CD8-positive, alpha-beta memory T cell (primary cell): Measurements from ENCODE around the gene PPARA. TPM values are rescaled to one million over a fixed set of nuclear protein-coding genes. Genes with fewer than 3 reads are reported as not detected.

Experiments used
- CTCF ChIA-PET: fragments of 350-600 bp; sonication (Branson Sonifier 250); formaldehyde crosslinking; loops from one replicate; lab custom pipeline; 2021; ENCODE audit warnings: antibody characterized with exemption; lab: Charles Lee
- POLR2A ChIA-PET: fragments of 350-600 bp; sonication (Branson Sonifier 250); formaldehyde crosslinking; loops from one replicate; lab custom pipeline; 2021; ENCODE audit warnings: antibody characterized with exemption; lab: Charles Lee
- DNase-seq, 5 donors: peaks; one replicate each; pipeline versions ENCODE4 v3.0.0 to v3.0.0-alpha.2; 2020 to 2022; ENCODE audit warnings: mixed read lengths in 1 of 5
- H3K27ac ChIP-seq: one replicate; pipeline ENCODE4 v1.7.0; 2013; ENCODE audit warnings: low read depth, mild to moderate bottlenecking, low read length, moderate library complexity
- H3K27me3 ChIP-seq: 2 replicates; pipeline ENCODE4 v1.7.0; 2013; ENCODE audit warnings: low read length, mild to moderate bottlenecking; ENCODE audit not compliant: insufficient read depth, poor library complexity, severe bottlenecking
- H3K36me3 ChIP-seq: 2 replicates; pipeline ENCODE4 v1.7.0; 2013; ENCODE audit warnings: mild to moderate bottlenecking, low read length, moderate library complexity; ENCODE audit not compliant: insufficient read depth
- H3K4me1 ChIP-seq: 2 replicates; pipeline ENCODE4 v1.7.0; 2013; ENCODE audit warnings: mild to moderate bottlenecking, low read length, moderate library complexity; ENCODE audit not compliant: insufficient read depth
- H3K4me3 ChIP-seq: 2 replicates; pipeline ENCODE4 v1.7.0; 2013; ENCODE audit warnings: mild to moderate bottlenecking, low read length
- H3K9me3 ChIP-seq: 2 replicates; pipeline ENCODE4 v1.7.0; 2013; ENCODE audit warnings: mild to moderate bottlenecking, low read length
- H3K27ac Mint-ChIP-seq, 8 donors: one replicate each; pipeline ENCODE4 v1.8.0; 2020 to 2021; ENCODE audit warnings: mixed read lengths in 8 of 8, mild to moderate bottlenecking in 6 of 8, inconsistent platforms in 3 of 8, moderate library complexity in 3 of 8
- H3K27me3 Mint-ChIP-seq, 2 donors: one replicate each; pipeline ENCODE4 v1.8.0; 2020 to 2021; ENCODE audit warnings: mixed read lengths in 2 of 2, mild to moderate bottlenecking in 1 of 2, moderate library complexity in 1 of 2
- H3K36me3 Mint-ChIP-seq, 3 donors: one replicate each; pipeline ENCODE4 v1.8.0; 2020 to 2021; ENCODE audit warnings: mixed read lengths in 3 of 3, inconsistent platforms in 1 of 3, mild to moderate bottlenecking in 1 of 3
- H3K4me1 Mint-ChIP-seq, 3 donors: one replicate each; pipeline ENCODE4 v1.8.0; 2020 to 2021; ENCODE audit warnings: mixed read lengths in 3 of 3, inconsistent platforms in 1 of 3, mild to moderate bottlenecking in 1 of 3
- H3K4me3 Mint-ChIP-seq, 7 donors: one replicate each; pipeline ENCODE4 v1.8.0; 2020 to 2021; ENCODE audit warnings: mixed read lengths in 7 of 7, mild to moderate bottlenecking in 6 of 7, moderate library complexity in 4 of 7, inconsistent platforms in 2 of 7
- H3K9me3 Mint-ChIP-seq, 5 donors: one replicate each; pipeline ENCODE4 v1.8.0; 2020 to 2022; ENCODE audit warnings: mixed read lengths in 5 of 5, mild to moderate bottlenecking in 3 of 5, moderate library complexity in 2 of 5, inconsistent platforms in 1 of 5
- polyA plus RNA-seq: library from polyadenylated mRNA; unstranded; fragments of 300-500 nt; fragmentation: Illumina TruSeq; gene quantifications from one replicate; pipeline ENCODE4 v1.2.3, GENCODE V29; 2021
- total RNA-seq, 2 experiments: library from RNA; stranded (reverse); gene quantifications; one replicate each; pipeline ENCODE4 v1.2.3, GENCODE V29; 2021

Gene PPARA
- total and polyA plus RNA-seq, 3 experiments from 2014 or later: 10.1 to 12.9 (median 11.2) TPM

- Histone ChIP-seq H3K4me3 (peak overlapping the region; percentile 55), H3K27ac (peak overlapping the region; percentile 43)
Measured at GRCh38 chr22:46150655-46151477, 540 bp downstream of the PPARA start.

GRCh38 chr22:46153930-46154329 lies 3.6 kb downstream of the PPARA start:
- Mint-ChIP-seq H3K4me1 (peaks cover 16 to 26% (median 19%) of the 10 kb centered on the region in 3 donors), H3K36me3 (peaks cover 7 to 42% (median 12%) of the 10 kb centered on the region in 3 donors), H3K4me3 (no peak overlapping the region), H3K9me3 (no peaks in the 10 kb centered on the region), H3K27ac (no peak overlapping the region), H3K27me3 (no peaks in the 10 kb centered on the region)
- Histone ChIP-seq H3K27me3 (no peaks in the 10 kb centered on the region), H3K36me3 (peaks cover 5% of the 10 kb centered on the region), H3K9me3 (no peaks in the 10 kb centered on the region), H3K4me1 (peaks cover 18% of the 10 kb centered on the region), H3K4me3 (no peak overlapping the region), H3K27ac (no peak overlapping the region)
- POLR2A ChIA-PET: no interaction called here
- CTCF ChIA-PET: no interaction called here
- no peak for DNase-seq

More at GRCh38 chr22:46150655-46151477, 540 bp downstream of the PPARA start:
- no peaks in the 10 kb centered on the region for H3K27me3 Mint-ChIP-seq
- Histone ChIP-seq H3K4me1 (peaks cover 18% of the 10 kb centered on the region), H3K9me3 (no peaks in the 10 kb centered on the region), H3K36me3 (peaks cover under 1% of the 10 kb centered on the region), H3K27me3 (no peaks in the 10 kb centered on the region)
- H3K9me3 Mint-ChIP-seq: no peaks in the 10 kb centered on the region
- peak overlapping the region; percentile 78 to 91 (median 83) for H3K4me3 Mint-ChIP-seq
- H3K36me3 Mint-ChIP-seq: peaks cover 2 to 22% (median 3%) of the 10 kb centered on the region in 3 donors
- POLR2A ChIA-PET: interaction anchor here (1.8 kb wide), 1 partner anchor 145 kb away, joined by 4 read pairs; no protein-coding TSS in a partner anchor
- CTCF ChIA-PET: interaction anchor here (0.7 to 1.5 kb wide), 4 partner anchors 10 to 146 kb away, joined by 3 to 4 read pairs (median 4); partner anchors contain the start of gene GTSE1
- DNase-seq: peak; percentile 45 to 75 (median 56)
- H3K27ac Mint-ChIP-seq: peak overlapping the region in 7 of 8 donors; percentile 23 to 85 (median 66)
- peaks cover 19 to 26% (median 22%) of the 10 kb centered on the region in 3 donors for H3K4me1 Mint-ChIP-seq

- Histone ChIP-seq H3K27me3 (no peaks in the 10 kb centered on the region), H3K9me3 (no peaks in the 10 kb centered on the region), H3K27ac (no peak overlapping the region), H3K36me3 (peaks cover 5% of the 10 kb centered on the region), H3K4me3 (no peak overlapping the region), H3K4me1 (peaks cover 14% of the 10 kb centered on the region)
- H3K4me1 Mint-ChIP-seq: peaks cover 11 to 21% (median 14%) of the 10 kb centered on the region in 3 donors
- H3K9me3 Mint-ChIP-seq: no peaks in the 10 kb centered on the region
- peak overlapping the region in 1 of 7 donors; percentile 65 for H3K4me3 Mint-ChIP-seq
- no peak for DNase-seq
- no peaks in the 10 kb centered on the region for H3K27me3 Mint-ChIP-seq
- H3K36me3 Mint-ChIP-seq: peaks cover 12 to 52% (median 22%) of the 10 kb centered on the region in 3 donors
- POLR2A ChIA-PET: no interaction called here
- CTCF ChIA-PET: interaction anchor here (1.1 to 1.3 kb wide), 2 partner anchors 10 to 86 kb away, joined by 3 to 4 read pairs; no protein-coding TSS in a partner anchor
- H3K27ac Mint-ChIP-seq: no peak overlapping the region
Measured at GRCh38 chr22:46156031-46156430, 5.7 kb downstream of the PPARA start.

- Histone ChIP-seq H3K27me3 (no peaks in the 10 kb centered on the region), H3K4me1 (no peaks in the 10 kb centered on the region), H3K4me3 (no peak overlapping the region), H3K27ac (no peak overlapping the region), H3K36me3 (peaks cover 5% of the 10 kb centered on the region), H3K9me3 (no peaks in the 10 kb centered on the region)
- H3K9me3 Mint-ChIP-seq: no peaks in the 10 kb centered on the region
- peaks cover 2 to 12% (median 7%) of the 10 kb centered on the region in 3 donors for H3K4me1 Mint-ChIP-seq
- H3K4me3 Mint-ChIP-seq: no peak overlapping the region
- DNase-seq: no peak
- H3K27me3 Mint-ChIP-seq: no peaks in the 10 kb centered on the region
- POLR2A ChIA-PET: no interaction called here
- peaks cover 11 to 53% (median 22%) of the 10 kb centered on the region in 3 donors for H3K36me3 Mint-ChIP-seq
- CTCF ChIA-PET: no interaction called here
- H3K27ac Mint-ChIP-seq: peak overlapping the region in 1 of 8 donors; percentile 68
Measured at GRCh38 chr22:46158283-46158682, 8.0 kb downstream of the PPARA start.

GRCh38 chr22:46159212-46159611 lies 8.9 kb downstream of the PPARA start:
- Histone ChIP-seq H3K9me3 (no peaks in the 10 kb centered on the region), H3K36me3 (peaks cover 5% of the 10 kb centered on the region), H3K27ac (no peak overlapping the region), H3K4me3 (no peak overlapping the region), H3K4me1 (no peaks in the 10 kb centered on the region), H3K27me3 (no peaks in the 10 kb centered on the region)
- Mint-ChIP-seq H3K4me3 (no peak overlapping the region), H3K9me3 (no peaks in the 10 kb centered on the region), H3K36me3 (peaks cover 11 to 53% (median 22%) of the 10 kb centered on the region in 3 donors), H3K4me1 (peaks cover 2 to 14% (median 9%) of the 10 kb centered on the region in 3 donors), H3K27me3 (no peaks in the 10 kb centered on the region), H3K27ac (no peak overlapping the region)
- POLR2A ChIA-PET: no interaction called here
- DNase-seq: no peak
- CTCF ChIA-PET: no interaction called here

- Mint-ChIP-seq H3K4me1 (peaks cover 2 to 14% (median 8%) of the 10 kb centered on the region in 3 donors), H3K27me3 (no peaks in the 10 kb centered on the region), H3K27ac (no peak overlapping the region), H3K4me3 (no peak overlapping the region), H3K9me3 (no peaks in the 10 kb centered on the region), H3K36me3 (peaks cover 11 to 53% (median 22%) of the 10 kb centered on the region in 3 donors)
- no peaks in the 10 kb centered on the region for H3K9me3 ChIP-seq
- ChIA-PET POLR2A (no interaction called here), CTCF (no interaction called here)
- H3K36me3 ChIP-seq: peaks cover 5% of the 10 kb centered on the region
- no peak for DNase-seq
- no peak overlapping the region for H3K27ac ChIP-seq
- no peaks in the 10 kb centered on the region for H3K27me3 ChIP-seq
- no peak overlapping the region for H3K4me3 ChIP-seq
- H3K4me1 ChIP-seq: no peaks in the 10 kb centered on the region
Measured at GRCh38 chr22:46159777-46160176, 9.5 kb downstream of the PPARA start.

- no peak for DNase-seq
- Histone ChIP-seq H3K27me3 (no peaks in the 10 kb centered on the region), H3K27ac (no peak overlapping the region), H3K9me3 (no peaks in the 10 kb centered on the region), H3K4me1 (no peaks in the 10 kb centered on the region), H3K4me3 (no peak overlapping the region), H3K36me3 (no peaks in the 10 kb centered on the region)
- ChIA-PET CTCF (no interaction called here), POLR2A (no interaction called here)
- Mint-ChIP-seq H3K27ac (no peak overlapping the region), H3K4me1 (peaks cover 0 to 10% (median 4%) of the 10 kb centered on the region in 3 donors), H3K27me3 (no peaks in the 10 kb centered on the region), H3K36me3 (peaks cover 9 to 37% (median 14%) of the 10 kb centered on the region in 3 donors), H3K4me3 (no peak overlapping the region), H3K9me3 (no peaks in the 10 kb centered on the region)
Measured at GRCh38 chr22:46162285-46162684, 12.0 kb downstream of the PPARA start.
